ENCODE measurements around the gene GABRD.
"Not testable (repeated sequence)": the region's sequence is repeated elsewhere in the genome, so short reads cannot be mapped to it uniquely, and the experiment has no call there.

Gene GABRD

GRCh38 chr1:1973716-1974642 lies 45.2 kb upstream of the GABRD start:
- DNase-seq (ENCODE audit: low read depth): no peak
- no peak overlapping the region for H3K4me3 ChIP-seq (ENCODE audit: low read length)
- TF ChIP-seq CTCF (IDR thresholded peaks at IDR 0.05; ENCODE audit: insufficient read depth, low read depth, low read length, missing control alignments): no peak

- DNase-seq (ENCODE audit: low read depth): no peak
- TF ChIP-seq CTCF (IDR thresholded peaks at IDR 0.05; ENCODE audit: insufficient read depth, low read depth, low read length, missing control alignments): no peak
- H3K4me3 ChIP-seq (ENCODE audit: low read length): no peak overlapping the region
Observed at GRCh38 chr1:1974834-1975233, 44.3 kb upstream of the GABRD start.

GRCh38 chr1:1975535-1975934 lies 43.6 kb upstream of the GABRD start:
- DNase-seq (ENCODE audit: low read depth): no peak
- no peak overlapping the region for H3K4me3 ChIP-seq (ENCODE audit: low read length)
- TF ChIP-seq CTCF (IDR thresholded peaks at IDR 0.05; ENCODE audit: insufficient read depth, low read depth, low read length, missing control alignments): no peak

GRCh38 chr1:1976031-1976430 lies 43.1 kb upstream of the GABRD start:
- DNase-seq (ENCODE audit: low read depth): no peak
- TF ChIP-seq CTCF (IDR thresholded peaks at IDR 0.05; ENCODE audit: insufficient read depth, low read depth, low read length, missing control alignments): no peak
- no peak overlapping the region for H3K4me3 ChIP-seq (ENCODE audit: low read length)

- H3K4me3 ChIP-seq (ENCODE audit: low read length): no peak overlapping the region
- DNase-seq (ENCODE audit: low read depth): no peak
Observed at GRCh38 chr1:1978108-1978507, 41.0 kb upstream of the GABRD start.

GRCh38 chr1:1978690-1979481 lies 40.3 kb upstream of the GABRD start:
- H3K4me3 ChIP-seq (ENCODE audit: low read length); DNase-seq (ENCODE audit: low read depth): not testable (repeated sequence)

More at GRCh38 chr1:1978108-1978507, 41.0 kb upstream of the GABRD start:
- TF ChIP-seq CTCF (IDR thresholded peaks at IDR 0.05; ENCODE audit: insufficient read depth, low read depth, low read length, missing control alignments): no peak

GRCh38 chr1:1979482-1980165 lies 39.5 kb upstream of the GABRD start:
- DNase-seq (ENCODE audit: low read depth): no peak
- H3K4me3 ChIP-seq (ENCODE audit: low read length): no peak overlapping the region
- no peak for TF ChIP-seq CTCF (IDR thresholded peaks at IDR 0.05; ENCODE audit: insufficient read depth, low read depth, low read length, missing control alignments)

Data from epithelial cell of esophagus (primary cell).